ENCODE data around the gene GDF2.
A peak's percentile ranks its signal among the peaks of the same experiment; 100 is the strongest.

Gene GDF2

GRCh38 chr10:47311932-47312662 lies 10.2 kb upstream of the GDF2 start:
- peak; percentile 72 to 74 for DNase-seq (ENCODE audit: low read depth in 2 of 2)

GRCh38 chr10:47312663-47312995 lies 9.6 kb upstream of the GDF2 start:
- DNase-seq (ENCODE audit: low read depth in 2 of 2) = no peak

GRCh38 chr10:47314416-47314970 lies 7.8 kb upstream of the GDF2 start:
- DNase-seq (ENCODE audit: low read depth in 2 of 2) = no peak

GRCh38 chr10:47315421-47315820 lies 6.8 kb upstream of the GDF2 start:
- DNase-seq (ENCODE audit: low read depth in 2 of 2) = no peak

- no peak for DNase-seq (ENCODE audit: low read depth in 2 of 2)
These were observed 6.1 kb upstream of the GDF2 start for GRCh38 chr10:47316131-47316530.

GRCh38 chr10:47317251-47317650 lies 5.0 kb upstream of the GDF2 start:
- DNase-seq (ENCODE audit: low read depth in 2 of 2) = no peak

GRCh38 chr10:47318706-47319105 lies 3.5 kb upstream of the GDF2 start:
- no peak for DNase-seq (ENCODE audit: low read depth in 2 of 2)

GRCh38 chr10:47319784-47320183 lies 2.5 kb upstream of the GDF2 start:
- DNase-seq (ENCODE audit: low read depth in 2 of 2) = no peak

GRCh38 chr10:47320812-47321211 lies 1.4 kb upstream of the GDF2 start:
- DNase-seq (ENCODE audit: low read depth in 2 of 2) = no peak

- DNase-seq (ENCODE audit: low read depth in 2 of 2) = no peak
These were observed 596 bp upstream of the GDF2 start for GRCh38 chr10:47321521-47322195.

- DNase-seq (ENCODE audit: low read depth in 2 of 2) = no peak
These were observed 833 bp downstream of the GDF2 start for GRCh38 chr10:47323087-47323486.

- no peak for DNase-seq (ENCODE audit: low read depth in 2 of 2)
These were observed 1.5 kb downstream of the GDF2 start for GRCh38 chr10:47323636-47324296.

GRCh38 chr10:47325303-47326291 lies 3.3 kb downstream of the GDF2 start:
- DNase-seq (ENCODE audit: low read depth in 2 of 2) = no peak

GRCh38 chr10:47326306-47326926 lies 4.2 kb downstream of the GDF2 start:
- no peak for DNase-seq (ENCODE audit: low read depth in 2 of 2)

- no peak for DNase-seq (ENCODE audit: low read depth in 2 of 2)
These were observed 4.7 kb downstream of the GDF2 start for GRCh38 chr10:47326927-47327330.

- DNase-seq (ENCODE audit: low read depth in 2 of 2) = no peak
These were observed 7.6 kb downstream of the GDF2 start for GRCh38 chr10:47329855-47330254.

- no peak for DNase-seq (ENCODE audit: low read depth in 2 of 2)
These were observed 8.1 kb downstream of the GDF2 start for GRCh38 chr10:47330366-47330765.

- no peak for DNase-seq (ENCODE audit: low read depth in 2 of 2)
These were observed 8.6 kb downstream of the GDF2 start for GRCh38 chr10:47330804-47331203.

- DNase-seq (ENCODE audit: low read depth in 2 of 2) = no peak
These were observed 9.2 kb downstream of the GDF2 start for GRCh38 chr10:47331491-47331890.

GRCh38 chr10:47331954-47332353 lies 9.7 kb downstream of the GDF2 start:
- DNase-seq (ENCODE audit: low read depth in 2 of 2) = no peak

GRCh38 chr10:47332371-47332770 lies 10.1 kb downstream of the GDF2 start:
- DNase-seq (ENCODE audit: low read depth in 2 of 2) = no peak
